M059J (cell line): ENCODE results near the gene KCNJ18. TPM values are rescaled to one million over a fixed set of nuclear protein-coding genes. Genes with fewer than 3 reads are reported as not detected.
"Not testable (repeated sequence)": the region's sequence is repeated elsewhere in the genome, so short reads cannot be mapped to it uniquely, and the experiment has no call there.

Experiments
- DNase-seq: peaks from one replicate; pipeline ENCODE4 v3.0.0-alpha.2; 2012; ENCODE audit warnings: low read depth
- total RNA-seq: library from RNA; depleted of rRNA; stranded (reverse); fragments of >200 nt; shearing (Covaris generic); gene quantifications from 2 replicates; pipeline ENCODE4 v1.2.3, GENCODE V29; 2014

Gene KCNJ18
- total RNA-seq, 1 experiment from 2014 or later = not detected

- not testable (repeated sequence) for DNase-seq
Measured at GRCh38 chr17:21670361-21671155, 21.8 kb upstream of the KCNJ18 start.

GRCh38 chr17:21671437-21671836 is 20.9 kb upstream of the KCNJ18 start:
- DNase-seq = not testable (repeated sequence)

- DNase-seq = not testable (repeated sequence)
Measured at GRCh38 chr17:21671871-21672270, 20.5 kb upstream of the KCNJ18 start.

GRCh38 chr17:21673451-21674241 is 18.7 kb upstream of the KCNJ18 start:
- DNase-seq = not testable (repeated sequence)

GRCh38 chr17:21674242-21674731 is 18.0 kb upstream of the KCNJ18 start:
- DNase-seq = no peak

GRCh38 chr17:21674891-21675738 is 17.2 kb upstream of the KCNJ18 start:
- DNase-seq = not testable (repeated sequence)

- DNase-seq = not testable (repeated sequence)
Measured at GRCh38 chr17:21675739-21676130, 16.6 kb upstream of the KCNJ18 start.

GRCh38 chr17:21676281-21677111 is 15.8 kb upstream of the KCNJ18 start:
- no peak for DNase-seq

- no peak for DNase-seq
Measured at GRCh38 chr17:21677126-21677910, 15.0 kb upstream of the KCNJ18 start.

- no peak for DNase-seq
Measured at GRCh38 chr17:21677911-21678310, 14.4 kb upstream of the KCNJ18 start.

- DNase-seq = no peak
Measured at GRCh38 chr17:21678393-21679081, 13.8 kb upstream of the KCNJ18 start.

- DNase-seq = no peak
Measured at GRCh38 chr17:21679256-21680146, 12.8 kb upstream of the KCNJ18 start.

- no peak for DNase-seq
Measured at GRCh38 chr17:21680366-21680765, 12.0 kb upstream of the KCNJ18 start.

- not testable (repeated sequence) for DNase-seq
Measured at GRCh38 chr17:21680850-21681351, 11.4 kb upstream of the KCNJ18 start.

GRCh38 chr17:21681576-21681975 is 10.7 kb upstream of the KCNJ18 start:
- not testable (repeated sequence) for DNase-seq

GRCh38 chr17:21682130-21682529 is 10.2 kb upstream of the KCNJ18 start:
- not testable (repeated sequence) for DNase-seq

GRCh38 chr17:21683142-21683712 is 9.1 kb upstream of the KCNJ18 start:
- not testable (repeated sequence) for DNase-seq

GRCh38 chr17:21683897-21684296 is 8.4 kb upstream of the KCNJ18 start:
- DNase-seq = not testable (repeated sequence)
